Activated CD4-positive, alpha-beta T cell treated with anti-CD3 and anti-CD28 coated beads, Interleukin-2, amount 50 U/mL, for 4 hours (primary cell): ENCODE measurements around the gene SLC22A23.

Experiments
- DNase-seq, 2 experiments: peaks; one replicate each; pipeline ENCODE4 v3.0.0-alpha.2; 2020

Gene SLC22A23

GRCh38 chr6:3329393-3330051, 127.3 kb downstream of the SLC22A23 start:
- DNase-seq, result no peak

- no peak for DNase-seq
These were observed 128.1 kb downstream of the SLC22A23 start for GRCh38 chr6:3328796-3329195.

- DNase-seq, result no peak
These were observed 128.7 kb downstream of the SLC22A23 start for GRCh38 chr6:3328145-3328544.

- DNase-seq, result no peak
These were observed 129.4 kb downstream of the SLC22A23 start for GRCh38 chr6:3327403-3327802.

GRCh38 chr6:3326981-3327380, 129.9 kb downstream of the SLC22A23 start:
- DNase-seq, result no peak

GRCh38 chr6:3326184-3326971, 130.5 kb downstream of the SLC22A23 start:
- DNase-seq, result no peak

GRCh38 chr6:3325210-3325609, 131.6 kb downstream of the SLC22A23 start:
- no peak for DNase-seq

- DNase-seq, result no peak
These were observed 132.4 kb downstream of the SLC22A23 start for GRCh38 chr6:3324262-3324942.

GRCh38 chr6:3323696-3324261, 133.1 kb downstream of the SLC22A23 start:
- DNase-seq, result no peak

- no peak for DNase-seq
These were observed 133.7 kb downstream of the SLC22A23 start for GRCh38 chr6:3323148-3323547.

GRCh38 chr6:3322366-3322890, 134.4 kb downstream of the SLC22A23 start:
- no peak for DNase-seq

- DNase-seq, result no peak
These were observed 135.0 kb downstream of the SLC22A23 start for GRCh38 chr6:3321875-3322274.

- no peak for DNase-seq
These were observed 135.8 kb downstream of the SLC22A23 start for GRCh38 chr6:3321042-3321441.

- DNase-seq, result no peak
These were observed 136.5 kb downstream of the SLC22A23 start for GRCh38 chr6:3320238-3320811.

GRCh38 chr6:3319610-3320200, 137.1 kb downstream of the SLC22A23 start:
- DNase-seq, result no peak

GRCh38 chr6:3318821-3319540, 137.9 kb downstream of the SLC22A23 start:
- DNase-seq, result no peak

GRCh38 chr6:3318226-3318625, 138.6 kb downstream of the SLC22A23 start:
- DNase-seq, result peak; percentile 11 to 21

GRCh38 chr6:3317741-3318211, 139.1 kb downstream of the SLC22A23 start:
- DNase-seq, result no peak

GRCh38 chr6:3316818-3317217, 140.0 kb downstream of the SLC22A23 start:
- DNase-seq, result no peak

- DNase-seq, result no peak
These were observed 140.5 kb downstream of the SLC22A23 start for GRCh38 chr6:3316331-3316730.

- no peak for DNase-seq
These were observed 141.0 kb downstream of the SLC22A23 start for GRCh38 chr6:3315841-3316240.
